Kidney (tissue), 14 donors: ENCODE results near the gene LRFN5. TPM values are rescaled to one million over a fixed set of nuclear protein-coding genes. Genes with fewer than 3 reads are reported as not detected.
A peak's percentile ranks its signal among the peaks of the same experiment; 100 is the strongest.
"Not testable (repeated sequence)": the region's sequence is repeated elsewhere in the genome, so short reads cannot be mapped to it uniquely, and the experiment has no call there.

Source experiments
- DNase-seq, 5 donors: peaks; one replicate each; pipeline ENCODE4 v3.0.0-alpha.2; 2013 to 2020
- FAIRE-seq: peaks from 2 replicates; lab custom pipeline; 2012; peaks lifted over from hg19 to GRCh38; lab: Jason Lieb, UNC
- H3K27ac ChIP-seq, 2 donors: one replicate each; pipeline ENCODE4 v1.7.0; 2013; ENCODE audit warnings: low read depth in 2 of 2, low read length in 2 of 2, inconsistent platforms in 1 of 2
- H3K27me3 ChIP-seq: one replicate; pipeline ENCODE4 v1.7.1; 2013; ENCODE audit warnings: low read length, inconsistent platforms; ENCODE audit not compliant: control insufficient read depth, insufficient read depth
- H3K36me3 ChIP-seq, 3 donors: one replicate each; pipeline versions ENCODE4 v1.7.0 to v1.7.1; 2013; ENCODE audit warnings: low read length in 3 of 3, control low read depth in 1 of 3, inconsistent platforms in 1 of 3; ENCODE audit not compliant: insufficient read depth in 3 of 3, control insufficient read depth in 2 of 3
- H3K4me1 ChIP-seq, 3 donors: one replicate each; pipeline versions ENCODE4 v1.7.0 to v1.7.1; 2013; ENCODE audit warnings: low read length in 3 of 3, inconsistent platforms in 1 of 3, low read depth in 1 of 3; ENCODE audit not compliant: control insufficient read depth in 2 of 3, insufficient read depth in 2 of 3
- H3K4me3 ChIP-seq, 3 donors: one replicate each; pipeline versions ENCODE4 v1.7.0 to v1.8.1; 2013; ENCODE audit warnings: low read length in 3 of 3, control low read depth in 1 of 3, inconsistent platforms in 1 of 3
- H3K9ac ChIP-seq, 3 donors: one replicate each; pipeline versions ENCODE4 v1.7.0 to v1.7.1; 2013; ENCODE audit warnings: low read length in 3 of 3, control low read depth in 1 of 3, inconsistent platforms in 1 of 3
- H3K9me3 ChIP-seq, 3 donors: one replicate each; pipeline versions ENCODE4 v1.7.0 to v1.7.1; 2013; ENCODE audit warnings: low read length in 3 of 3, control low read depth in 1 of 3, inconsistent platforms in 1 of 3; ENCODE audit not compliant: control insufficient read depth in 2 of 3, insufficient read depth in 1 of 3
- CTCF ChIP-seq: IDR thresholded peaks from 3 replicates; pipeline ENCODE4 v1.5.1; 2012; ENCODE audit warnings: mild to moderate bottlenecking, moderate library complexity, borderline replicate concordance; ENCODE audit not compliant: insufficient read depth; ENCODE audit errors: extremely low read depth
- intact Hi-C: fragments of 100-400 bp; cut with DNase I; formaldehyde crosslinking; loops from one replicate; pipeline ENCODE4 v1.11.1; 2022
- polyA plus RNA-seq: library from polyadenylated mRNA; stranded (reverse); fragments of 350-450 nt; fragmentation: Illumina TruSeq; extraction: RNeasy Lipid Tissue Mini Kit (QIAGEN cat#74804); gene quantifications from one replicate; pipeline ENCODE4 v1.2.3, GENCODE V29; 2014; ENCODE audit warnings: low read depth, low replicate concordance; ENCODE audit not compliant: insufficient read depth
- total RNA-seq: library from RNA; stranded (reverse); fragmentation: NEBNext Ultra II Directional; extraction: Animal tissue kit (Norgen Biotek cat#: 25700); gene quantifications from one replicate; pipeline ENCODE4 v1.2.1, GENCODE V29; 2021
- donor health status: control.
- donor health status: control.
- donor health status: control.
- donor health status: control.
- donor health status: control.
- donor health status: DM: yes; HTN: yes; CAD: no.
- donor health status: Normal renal cell carcinoma (clear cell type).

LRFN5 gene
- total and polyA plus RNA-seq, 2 donors from 2014 or later = 1.5 to 2.4 TPM

- no peaks in the 10 kb centered on the region for H3K27me3 ChIP-seq
- H3K36me3 ChIP-seq = no peaks in the 10 kb centered on the region
- no peak overlapping the region for H3K4me3 ChIP-seq
- TF ChIP-seq CTCF = no peak
- H3K9me3 ChIP-seq = no peaks in the 10 kb centered on the region
- H3K4me1 ChIP-seq = no peaks in the 10 kb centered on the region
- intact Hi-C loops = no loop called here
- DNase-seq (no peak), FAIRE-seq (no peak)
- no peak overlapping the region for H3K9ac ChIP-seq
- H3K27ac ChIP-seq = no peak overlapping the region
These were observed 59.6 kb downstream of the LRFN5 start for GRCh38 chr14:41666301-41666700.

DNA sequence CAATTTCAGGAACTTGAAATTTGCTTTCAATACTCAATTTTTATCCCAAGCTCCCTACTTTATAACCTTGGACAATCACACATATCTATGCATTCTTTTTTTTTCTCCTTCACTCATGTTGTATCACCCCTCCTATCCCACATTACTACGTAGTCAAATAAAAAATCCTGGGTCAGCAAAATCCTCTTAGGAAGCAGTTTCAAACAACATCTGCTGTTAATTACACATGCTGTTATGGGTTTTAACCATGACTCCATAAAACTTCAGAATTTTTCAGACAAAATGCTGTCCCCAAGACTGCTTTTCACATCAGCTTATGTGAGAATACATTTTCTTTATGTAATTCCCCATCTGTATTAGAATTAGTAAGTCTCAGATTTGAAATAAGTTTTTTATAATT lies 61.7 kb downstream of the LRFN5 start:
- intact Hi-C loops = no loop called here
- FAIRE-seq (no peak), DNase-seq (peak in 1 of 5 donors; percentile 4)
- H3K9me3 ChIP-seq = no peaks in the 10 kb centered on the region
- H3K27ac ChIP-seq = no peak overlapping the region
- H3K9ac ChIP-seq = no peak overlapping the region
- no peak overlapping the region for H3K4me3 ChIP-seq
- no peaks in the 10 kb centered on the region for H3K27me3 ChIP-seq
- no peaks in the 10 kb centered on the region for H3K4me1 ChIP-seq
- TF ChIP-seq CTCF = no peak
- H3K36me3 ChIP-seq = no peaks in the 10 kb centered on the region

- H3K9ac ChIP-seq, H3K9me3 ChIP-seq, intact Hi-C loops, H3K4me3 ChIP-seq, H3K27me3 ChIP-seq, FAIRE-seq, H3K36me3 ChIP-seq, H3K27ac ChIP-seq, H3K4me1 ChIP-seq: not testable (repeated sequence)
- peak in 1 of 5 donors; percentile 71 for DNase-seq
These were observed 66.9 kb downstream of the LRFN5 start for GRCh38 chr14:41673601-41674000.

DNA sequence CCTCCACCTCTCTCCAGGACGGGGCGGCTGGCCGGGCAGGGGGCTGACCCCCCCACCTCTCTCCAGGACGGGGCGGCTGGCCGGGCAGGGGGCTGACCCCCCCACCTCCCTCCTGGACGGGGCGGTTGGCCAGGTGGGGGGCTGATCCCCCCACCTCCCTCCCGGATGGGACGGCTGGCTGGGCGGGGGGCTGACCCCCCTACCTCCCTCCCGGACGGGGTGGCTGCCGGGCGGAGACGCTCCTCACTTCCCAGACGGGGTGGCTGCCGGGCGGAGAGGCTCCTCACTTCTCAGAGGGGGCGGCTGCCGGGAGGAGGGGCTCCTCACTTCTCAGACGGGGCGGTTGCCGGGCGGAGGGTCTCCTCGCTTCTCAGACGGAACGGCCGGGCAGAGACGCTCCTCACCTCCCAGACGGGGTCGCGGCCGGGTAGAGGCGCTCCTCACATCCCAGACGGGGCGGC lies 67.9 kb downstream of the LRFN5 start:
- H3K36me3 ChIP-seq, H3K27me3 ChIP-seq, intact Hi-C loops, H3K4me1 ChIP-seq, H3K9ac ChIP-seq, H3K9me3 ChIP-seq, H3K27ac ChIP-seq, H3K4me3 ChIP-seq, FAIRE-seq: not testable (repeated sequence)
- peak in 1 of 5 donors; percentile 73 for DNase-seq
